GM21526 (cell line): ENCODE data around the gene ELAVL2.

Source experiments
- ATAC-seq: cut with Tn5 transposase; IDR thresholded peaks from one replicate; pipeline ENCODE4 v1.9.1; 2021; ENCODE audit warnings: moderate library complexity; ENCODE audit not compliant: unreplicated experiment, low FRiP score

Gene ELAVL2

DNA sequence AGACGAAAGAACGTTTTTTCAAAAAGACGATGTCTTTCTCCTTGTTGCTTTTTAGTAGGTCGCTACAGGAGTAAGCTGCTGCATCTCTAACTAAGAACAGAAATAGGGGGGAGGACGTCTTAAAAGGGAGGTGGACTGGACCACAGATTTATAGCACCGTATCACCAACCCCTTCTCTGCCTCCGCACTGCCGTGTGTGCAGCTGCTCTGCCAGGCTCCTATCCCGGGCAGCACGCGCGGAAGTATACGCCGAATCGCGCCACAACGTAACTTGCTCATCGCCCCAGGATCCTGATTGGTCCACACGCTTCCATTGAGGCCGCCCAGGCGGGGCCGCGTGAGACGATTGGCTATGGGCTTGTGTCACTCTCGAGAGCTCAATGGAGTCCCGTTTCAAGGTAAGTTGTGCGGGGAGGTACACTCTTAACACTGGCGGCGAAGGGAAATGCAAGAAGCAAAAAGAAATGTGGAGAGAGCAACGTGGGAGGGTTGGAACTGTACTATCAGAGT is at the start of gene ELAVL2:
Gene ELAVL2 (minus strand): TSS at position 121 of the 510 bp plus-strand sequence. CDS start 64,006 bp downstream, outside the sequence.
- ATAC-seq, result no peak

DNA sequence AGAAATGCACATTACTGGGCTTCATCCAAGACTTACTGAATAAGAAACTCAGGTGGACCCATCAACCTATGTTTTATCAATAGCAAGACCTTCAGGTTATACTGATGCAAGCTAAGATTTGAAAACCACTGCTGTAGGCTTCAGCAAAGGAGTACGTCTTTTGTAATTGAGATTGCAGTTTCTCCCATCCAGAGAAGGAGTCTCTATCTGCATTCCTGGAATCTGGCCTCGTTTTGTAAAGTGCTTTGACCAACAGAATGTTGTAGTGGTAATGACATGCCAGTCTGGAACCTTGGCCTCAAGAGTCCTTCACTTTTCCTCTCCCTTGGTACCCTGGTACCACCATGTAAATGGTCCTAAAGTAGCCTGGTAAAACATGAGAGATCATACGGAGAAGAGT is 32.2 kb upstream of the ELAVL2 start:
- no peak for ATAC-seq

DNA sequence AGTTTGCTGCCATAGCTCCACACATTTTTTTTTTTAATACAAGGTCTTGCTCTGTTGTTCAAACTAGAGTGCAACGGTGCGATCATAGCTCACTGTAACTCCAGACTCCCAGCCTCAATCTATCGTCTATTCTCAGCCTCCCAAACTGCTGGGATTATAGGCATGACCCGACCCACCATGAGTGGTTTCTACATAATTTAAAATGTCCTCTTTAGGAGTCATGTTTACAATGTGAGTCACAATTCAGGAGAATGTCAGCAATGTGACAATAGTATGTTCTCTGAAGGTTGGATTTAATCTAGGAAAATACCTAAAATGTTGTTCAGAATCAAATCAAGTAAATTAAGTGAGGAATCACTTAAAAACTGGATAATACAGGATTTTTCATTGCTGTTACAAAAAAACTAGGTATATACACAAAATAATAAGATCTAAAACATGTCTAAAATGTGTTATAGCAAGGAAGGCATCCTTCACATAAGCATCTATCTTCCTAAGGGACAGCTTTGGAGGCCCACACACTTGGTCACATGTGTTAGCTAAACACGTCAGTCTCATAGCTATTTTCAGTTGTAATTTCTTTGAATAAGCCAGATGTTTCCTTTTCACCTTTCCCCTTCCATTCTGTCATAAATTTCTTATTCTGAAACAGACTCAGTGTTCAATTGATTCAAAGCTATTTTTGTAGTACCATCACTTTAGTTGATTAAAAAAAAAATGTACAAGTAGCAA is 30.0 kb upstream of the ELAVL2 start:
- no peak for ATAC-seq

DNA sequence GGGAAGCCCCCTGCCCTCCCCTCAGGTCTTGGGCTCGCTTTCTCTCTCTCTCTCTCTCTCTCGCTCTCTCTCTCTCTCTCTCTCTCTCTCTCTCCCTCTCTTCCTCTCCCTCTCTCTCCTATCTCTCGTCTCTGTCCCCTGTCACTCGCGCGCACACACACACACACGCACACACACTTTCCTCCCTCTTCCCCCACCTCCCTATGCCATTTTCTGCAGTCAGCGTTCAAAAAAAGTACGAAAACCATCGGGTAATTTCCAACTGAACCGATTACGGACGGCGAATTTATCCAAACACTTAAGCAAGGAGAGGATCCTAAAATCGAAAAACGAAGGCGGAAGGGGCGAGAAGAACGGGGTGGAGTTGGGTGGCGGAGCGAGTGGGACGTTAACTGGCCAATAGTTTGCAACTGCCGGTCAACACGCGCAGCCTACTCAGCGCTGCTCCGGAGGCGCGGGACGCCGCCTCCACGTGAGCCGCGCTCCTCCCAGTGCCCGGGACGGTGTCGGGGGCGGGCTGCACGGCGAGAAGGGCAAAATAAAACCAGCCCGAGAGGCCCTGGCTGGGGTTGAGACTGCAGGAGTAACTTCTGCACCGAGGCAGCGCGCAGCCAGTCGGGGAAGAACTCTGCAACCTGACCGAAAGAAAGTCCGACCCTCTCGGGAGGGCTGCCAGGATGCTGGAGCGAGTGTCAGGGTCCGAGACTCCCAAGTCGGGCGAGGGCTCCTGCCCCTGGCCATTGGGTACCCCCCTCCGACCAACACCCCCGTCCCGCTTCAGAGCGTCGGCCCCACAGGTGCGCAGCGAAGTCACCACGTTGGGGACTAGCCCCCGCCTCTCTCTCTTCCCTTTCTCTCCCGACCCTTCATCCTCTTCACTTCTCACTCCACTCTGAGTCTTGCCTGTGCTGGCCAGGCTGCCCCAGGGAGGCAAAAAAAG is 24.9 kb upstream of the ELAVL2 start:
- no peak for ATAC-seq

DNA sequence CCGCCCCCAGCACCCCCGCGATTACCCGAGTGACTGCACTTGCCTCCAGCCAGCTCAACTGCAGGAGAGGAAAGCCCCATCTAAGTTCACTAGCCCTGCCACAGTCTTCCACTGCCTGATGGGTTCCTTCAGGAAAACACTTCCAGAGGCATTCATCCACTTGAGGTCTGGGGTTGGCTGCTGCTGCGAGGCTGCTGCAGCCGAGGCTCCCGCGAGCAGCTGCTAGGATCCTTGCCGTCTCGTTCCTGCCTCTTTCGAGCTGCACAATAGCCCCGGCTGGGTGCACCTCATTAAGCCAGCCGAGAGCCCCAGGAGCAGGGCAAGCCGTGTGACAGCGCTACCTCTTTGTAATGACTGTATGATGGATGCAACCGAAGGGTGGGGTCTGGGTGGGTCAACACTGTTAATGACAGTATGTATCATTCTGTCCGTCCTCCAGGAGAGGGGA is 24.2 kb upstream of the ELAVL2 start:
- ATAC-seq, result no peak

DNA sequence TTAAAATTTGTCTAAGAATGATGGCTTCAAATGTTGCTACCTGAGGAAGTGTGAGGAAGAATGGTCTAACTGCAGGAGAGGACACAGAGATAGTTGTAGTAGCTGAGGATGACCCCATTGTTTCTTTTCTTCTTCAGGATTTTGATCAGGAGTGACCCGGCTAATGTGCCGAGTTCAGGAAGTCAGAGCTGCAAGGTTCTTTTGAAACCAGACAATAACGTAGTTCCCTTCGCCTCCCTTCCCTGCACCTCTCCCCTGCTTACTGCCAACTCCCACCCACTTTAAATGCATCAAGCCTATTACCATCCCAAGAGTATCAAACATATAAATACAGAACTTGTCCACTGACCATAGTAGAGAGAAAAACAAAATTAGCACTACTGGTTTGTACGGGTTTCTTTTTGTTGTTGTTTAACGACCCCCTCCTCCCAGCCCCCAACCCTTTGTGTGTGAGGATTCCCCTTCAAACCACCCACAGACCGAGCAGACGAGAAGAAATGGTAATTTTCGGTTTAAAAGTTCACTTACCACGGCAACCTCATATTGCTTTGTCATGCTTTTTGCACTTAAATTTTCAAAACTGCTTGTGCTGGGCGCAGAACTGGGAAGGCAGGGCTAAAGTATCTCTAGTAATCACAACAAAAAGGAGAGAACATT is 23.5 kb upstream of the ELAVL2 start:
- ATAC-seq, result no peak

DNA sequence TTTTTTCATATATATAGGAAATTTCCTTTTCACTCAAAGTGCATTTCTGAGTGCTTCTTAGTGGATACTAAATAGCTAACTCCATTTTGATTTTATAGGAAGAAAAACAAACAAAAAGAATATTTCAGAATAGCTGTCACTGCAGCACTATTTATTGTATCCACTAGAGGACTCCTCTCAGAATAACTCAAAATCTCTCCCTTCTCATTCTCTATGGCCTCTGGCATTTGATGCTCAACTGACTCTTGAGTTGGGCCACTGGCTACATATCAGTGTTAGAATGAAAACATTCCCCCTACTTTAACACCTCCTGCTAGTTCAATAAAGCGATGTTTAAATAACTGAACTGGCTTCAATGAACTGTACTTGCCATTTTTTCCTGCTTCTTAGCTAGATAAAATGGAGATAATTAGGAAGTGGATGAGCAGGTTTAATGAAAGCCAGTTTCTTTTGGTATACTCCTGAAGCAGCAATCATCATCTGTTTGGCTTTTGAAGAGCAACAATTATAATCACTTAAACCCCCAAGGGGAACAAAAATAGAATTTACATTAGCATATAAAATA is 16.6 kb upstream of the ELAVL2 start:
- ATAC-seq, result no peak

DNA sequence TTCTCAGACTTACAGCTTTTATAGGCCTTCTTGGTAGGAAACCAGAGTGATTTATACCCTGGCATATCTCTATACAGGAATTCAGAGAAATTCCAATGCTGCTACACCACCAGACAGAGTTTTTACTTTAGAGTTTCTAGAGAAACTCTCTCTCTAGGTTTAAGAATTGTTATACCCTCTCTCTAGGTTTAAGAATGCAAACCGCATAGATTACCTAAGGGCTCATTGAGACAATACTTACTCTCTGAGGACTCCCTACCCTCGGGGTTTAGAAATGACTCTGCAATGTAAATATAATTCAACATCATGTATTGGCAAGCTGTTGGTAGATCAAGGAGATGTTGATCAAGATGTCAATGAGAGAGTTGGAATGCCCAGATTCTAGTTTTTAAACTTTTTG is 15.3 kb upstream of the ELAVL2 start:
- ATAC-seq, result no peak

DNA sequence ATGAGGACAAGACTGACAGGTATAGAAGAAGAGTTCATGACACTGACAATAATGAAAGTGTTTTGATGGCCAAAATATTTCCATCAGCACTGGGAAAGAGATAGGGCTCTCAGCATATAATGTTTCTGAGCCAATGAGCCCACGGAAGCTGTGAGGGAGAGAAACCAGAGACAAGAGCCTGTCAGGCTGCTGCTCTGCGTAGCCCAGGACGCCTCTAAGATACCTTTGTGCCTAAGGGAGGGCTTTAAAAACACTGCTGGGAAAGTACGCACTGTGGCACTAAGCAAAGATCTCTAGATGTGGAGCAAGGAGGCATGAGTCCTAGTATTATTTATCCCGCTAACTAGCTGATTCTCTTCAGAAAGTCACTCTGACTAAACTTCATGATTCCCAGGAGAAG is 11.0 kb upstream of the ELAVL2 start:
- no peak for ATAC-seq

DNA sequence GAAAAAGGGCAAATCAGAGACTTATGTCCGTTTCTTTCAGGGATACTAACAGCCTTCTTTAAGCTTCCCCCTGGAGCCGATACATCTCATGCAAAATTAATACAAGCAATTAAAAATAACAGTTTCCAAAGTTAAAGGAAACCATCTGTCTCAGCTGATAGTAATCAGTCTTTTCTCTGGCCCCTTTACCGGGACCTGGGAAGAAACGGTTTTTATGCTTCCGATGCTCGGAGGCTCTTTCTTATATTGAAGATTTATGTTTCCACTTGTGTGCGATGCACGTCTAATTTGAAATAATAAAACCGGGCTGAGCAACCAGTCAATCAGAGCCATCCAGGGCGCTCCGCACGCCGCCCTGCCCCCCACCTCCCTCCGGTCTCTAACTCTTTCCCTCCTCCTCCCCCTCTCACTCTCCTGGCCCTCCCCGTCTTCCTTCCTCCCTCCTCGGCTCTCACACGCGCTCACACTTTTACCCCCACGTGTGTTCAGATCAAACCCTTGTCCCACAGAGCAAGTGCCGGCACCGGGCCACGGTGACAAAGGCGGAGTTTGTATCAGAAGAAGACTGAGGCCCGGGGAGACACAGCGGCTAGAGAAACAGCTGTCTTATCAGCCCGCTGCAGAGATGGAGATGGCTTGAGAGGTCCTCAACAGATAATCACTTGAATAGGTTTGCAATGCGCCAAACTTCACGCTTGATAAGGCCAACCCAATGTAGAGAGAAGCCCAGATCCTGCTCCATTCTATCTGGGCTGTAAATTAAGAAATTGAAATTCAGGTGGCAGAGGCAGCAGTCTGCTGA is 5.1 kb upstream of the ELAVL2 start:
- no peak for ATAC-seq

DNA sequence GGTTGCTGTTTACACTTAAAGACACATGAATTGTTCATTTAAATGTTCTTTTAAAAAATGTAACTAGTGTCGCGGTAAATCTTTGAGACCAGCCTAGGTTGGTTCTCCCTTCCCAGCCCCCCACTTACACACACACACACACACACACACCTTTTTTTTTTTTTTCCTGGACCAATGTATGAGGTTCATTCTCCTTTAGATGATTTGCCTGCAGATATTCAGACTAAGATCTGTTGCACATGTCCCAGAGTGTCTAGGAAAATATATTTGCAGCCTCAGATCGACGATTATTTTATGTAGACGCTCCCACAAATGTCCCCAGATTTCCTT is 4.4 kb upstream of the ELAVL2 start:
- no peak for ATAC-seq

DNA sequence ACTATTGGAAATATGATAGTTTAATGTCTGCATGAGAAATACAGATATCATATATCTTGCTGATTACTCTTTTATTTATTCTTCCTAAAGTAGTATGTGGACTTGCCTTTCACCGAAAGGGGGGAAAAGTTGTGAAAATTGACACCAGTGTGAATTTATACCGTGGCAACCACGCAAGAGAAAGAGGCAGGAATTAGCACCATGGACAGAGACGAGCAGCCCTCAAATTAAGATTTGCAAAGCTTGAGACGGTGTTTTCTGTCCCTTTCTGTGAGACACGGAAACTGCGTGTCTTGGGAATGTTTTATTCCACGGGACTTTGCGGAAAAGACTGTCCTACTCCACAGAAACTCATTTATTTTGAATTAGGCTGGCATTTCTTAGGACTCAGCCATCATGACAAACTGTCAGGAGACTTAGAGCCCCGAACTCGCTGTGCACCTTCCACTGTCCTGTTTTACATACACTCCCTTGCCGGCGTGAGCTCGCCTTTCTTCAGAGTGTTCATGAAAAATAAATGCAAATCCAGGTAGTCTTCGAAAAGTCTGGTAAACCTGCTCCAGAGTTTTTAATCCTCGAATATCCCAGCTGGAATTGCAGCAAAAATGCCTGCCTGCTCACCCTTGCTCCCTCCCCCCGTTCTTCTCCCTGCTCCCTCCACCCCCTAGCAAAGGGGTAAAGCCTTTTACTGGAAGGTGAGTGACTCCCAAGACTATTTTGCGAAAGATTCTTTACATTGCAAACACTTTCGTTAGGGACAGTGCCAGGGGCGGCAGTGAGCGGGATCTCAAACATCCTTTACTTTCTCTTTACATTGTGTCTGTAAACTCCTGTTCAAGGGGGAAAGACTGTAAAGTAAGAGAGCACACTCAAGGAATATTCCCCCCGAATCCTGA is 3.8 kb upstream of the ELAVL2 start:
- ATAC-seq, result no peak

DNA sequence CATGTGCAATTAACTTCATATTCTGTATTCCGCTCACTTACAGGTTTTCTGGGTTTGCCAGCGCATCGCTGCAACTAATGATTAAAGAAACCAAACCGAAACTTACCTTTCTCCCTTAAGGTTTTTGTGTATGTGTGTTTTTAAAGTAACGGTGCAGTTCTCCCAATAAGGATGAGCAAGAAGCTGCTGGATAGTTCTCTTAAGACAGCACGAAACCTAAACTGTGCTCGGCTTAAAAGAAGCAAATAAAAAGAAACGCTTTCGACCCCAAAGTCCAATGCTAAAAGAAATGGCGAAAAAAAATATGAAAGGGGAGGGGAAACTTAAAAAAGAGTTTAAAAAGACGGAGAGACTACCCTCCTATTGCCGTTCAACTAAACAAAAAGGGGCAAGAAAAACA is 340 bp downstream of the ELAVL2 start:
- no peak for ATAC-seq

DNA sequence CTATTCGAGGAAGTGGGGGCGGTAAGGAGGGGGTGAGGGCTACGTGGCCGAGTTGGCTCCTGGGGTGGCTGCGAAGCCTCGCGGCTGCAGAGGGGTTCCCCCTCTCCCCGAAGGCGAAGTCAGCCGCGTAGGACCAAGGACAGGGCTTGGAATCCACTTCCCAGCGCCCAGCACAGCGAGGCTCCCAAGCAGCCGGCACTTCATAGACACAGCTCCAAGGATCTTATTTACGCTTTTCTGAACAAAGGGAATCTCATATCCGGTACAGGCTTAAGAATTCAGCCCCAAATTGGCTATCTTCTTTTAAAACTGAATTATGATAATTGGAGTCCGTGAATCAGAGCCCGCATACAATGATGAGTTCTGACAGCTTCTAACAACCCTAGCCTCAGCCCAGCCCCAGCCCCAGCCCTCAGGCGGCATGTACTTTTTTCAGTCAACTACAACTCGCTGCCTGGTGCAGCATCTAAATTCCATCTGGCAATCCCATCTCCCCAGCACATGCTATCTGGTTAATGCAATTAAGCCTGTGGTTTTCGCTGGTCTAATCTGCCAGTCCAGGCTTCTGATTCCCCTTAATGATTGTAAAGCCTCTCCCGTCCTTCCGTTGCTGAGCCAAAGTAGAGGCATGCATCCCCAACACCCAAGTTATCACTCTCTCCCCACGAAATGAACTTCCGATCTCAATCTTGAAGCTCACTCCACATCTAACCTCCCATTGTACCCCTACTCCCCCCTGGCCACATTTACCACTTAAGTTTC is 1.0 kb downstream of the ELAVL2 start:
- ATAC-seq, result no peak

DNA sequence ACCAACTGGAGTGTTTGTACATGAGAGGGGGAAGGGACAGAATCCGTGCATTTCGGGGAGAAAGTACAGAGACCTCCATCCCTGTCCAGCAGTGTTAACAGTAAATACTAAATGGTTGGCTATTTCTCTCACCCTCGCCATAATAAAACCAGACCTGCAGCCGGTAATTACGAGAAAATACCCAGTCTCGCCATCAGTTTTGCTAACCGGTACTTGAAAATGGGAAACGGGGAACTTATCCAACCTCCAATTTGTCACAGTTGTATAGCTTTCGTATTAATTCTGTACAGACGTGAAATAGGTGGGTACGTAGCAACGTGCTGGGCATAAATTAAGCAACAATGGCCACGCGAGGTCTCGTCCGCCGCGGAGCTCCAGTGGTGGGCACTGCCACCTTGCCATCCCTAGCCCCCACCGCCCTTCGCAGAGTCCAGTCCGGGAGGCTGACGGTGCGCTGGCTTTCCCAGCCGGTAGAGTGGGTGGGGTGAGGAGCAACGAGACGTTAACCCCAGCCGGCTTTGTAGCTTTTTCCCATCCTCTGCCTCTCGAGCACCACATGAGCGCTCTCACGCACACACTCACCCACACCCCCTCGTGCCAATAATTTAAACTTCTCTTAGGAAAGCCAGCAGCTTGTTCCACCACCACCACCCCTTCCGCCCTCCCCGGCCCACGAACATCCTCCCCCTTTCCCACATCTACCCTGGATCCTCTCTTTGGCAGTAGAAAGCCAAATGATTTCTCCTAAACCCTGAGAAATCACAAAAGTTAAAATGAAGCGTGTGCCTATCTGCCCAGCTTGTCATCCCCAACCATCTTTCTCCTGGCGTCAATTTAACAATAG is 1.8 kb downstream of the ELAVL2 start:
- no peak for ATAC-seq

DNA sequence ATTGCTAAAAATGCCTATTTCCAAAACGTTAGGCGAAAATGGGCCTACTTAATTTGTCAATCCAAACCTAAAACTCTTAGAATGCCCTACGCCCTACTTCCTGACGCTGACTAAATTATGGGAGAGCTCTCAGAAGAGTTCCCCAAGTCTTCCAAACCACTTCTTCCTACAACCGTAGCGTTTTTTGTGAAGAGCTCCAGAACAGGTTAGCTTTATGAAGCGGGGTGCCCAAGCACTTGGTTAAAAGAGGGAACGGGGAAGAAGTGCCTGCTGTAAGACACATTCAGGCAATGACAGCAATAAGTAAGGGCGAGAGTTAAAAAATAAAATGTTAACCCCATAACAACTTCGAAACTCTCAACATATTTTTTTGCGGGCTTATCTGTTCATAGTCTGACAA is 2.8 kb downstream of the ELAVL2 start:
- ATAC-seq, result no peak
